ENCODE measurements around the gene RBP3.

Gene RBP3

GRCh38 chr10:47357911-47358310, 9.7 kb downstream of the RBP3 start:
- DNase-seq (ENCODE audit: low spot score): no peak

- DNase-seq (ENCODE audit: low spot score): no peak
Measured at GRCh38 chr10:47358457-47358856, 10.3 kb downstream of the RBP3 start.

- DNase-seq (ENCODE audit: low spot score): no peak
Measured at GRCh38 chr10:47359101-47359500, 10.9 kb downstream of the RBP3 start.

GRCh38 chr10:47359626-47360418, 11.7 kb downstream of the RBP3 start:
- no peak for DNase-seq (ENCODE audit: low spot score)

- DNase-seq (ENCODE audit: low spot score): no peak
Measured at GRCh38 chr10:47360419-47361040, 12.4 kb downstream of the RBP3 start.

GRCh38 chr10:47361293-47361692, 13.1 kb downstream of the RBP3 start:
- peak; percentile 52 for DNase-seq (ENCODE audit: low spot score)

- DNase-seq (ENCODE audit: low spot score): no peak
Measured at GRCh38 chr10:47362199-47362598, 14.0 kb downstream of the RBP3 start.

GRCh38 chr10:47363781-47364180, 15.6 kb downstream of the RBP3 start:
- DNase-seq (ENCODE audit: low spot score): no peak

GRCh38 chr10:47364366-47364765, 16.2 kb downstream of the RBP3 start:
- DNase-seq (ENCODE audit: low spot score): no peak

- no peak for DNase-seq (ENCODE audit: low spot score)
Measured at GRCh38 chr10:47364911-47365310, 16.7 kb downstream of the RBP3 start.

GRCh38 chr10:47365431-47366180, 17.4 kb downstream of the RBP3 start:
- DNase-seq (ENCODE audit: low spot score): no peak

GRCh38 chr10:47366181-47366631, 18.0 kb downstream of the RBP3 start:
- DNase-seq (ENCODE audit: low spot score): no peak

GRCh38 chr10:47366731-47367460, 18.7 kb downstream of the RBP3 start:
- DNase-seq (ENCODE audit: low spot score): no peak

GRCh38 chr10:47367646-47368045, 19.5 kb downstream of the RBP3 start:
- no peak for DNase-seq (ENCODE audit: low spot score)

GRCh38 chr10:47368431-47369180, 20.4 kb downstream of the RBP3 start:
- DNase-seq (ENCODE audit: low spot score): no peak

- no peak for DNase-seq (ENCODE audit: low spot score)
Measured at GRCh38 chr10:47369251-47369894, 21.2 kb downstream of the RBP3 start.

- no peak for DNase-seq (ENCODE audit: low spot score)
Measured at GRCh38 chr10:47370015-47370767, 22.0 kb downstream of the RBP3 start.

- no peak for DNase-seq (ENCODE audit: low spot score)
Measured at GRCh38 chr10:47370878-47371277, 22.7 kb downstream of the RBP3 start.

GRCh38 chr10:47371629-47372485, 23.7 kb downstream of the RBP3 start:
- DNase-seq (ENCODE audit: low spot score): no peak

Measured in HuH-7.5 (cell line).